Tongue (tissue), 2 donors: Measurements from ENCODE around the gene LIN7C. TPM values are rescaled to one million over a fixed set of nuclear protein-coding genes. Genes with fewer than 3 reads are reported as not detected.
A peak's percentile ranks its signal among the peaks of the same experiment; 100 is the strongest.

Experiments used
- DNase-seq: peaks from one replicate; pipeline ENCODE4 v3.0.0-alpha.2; 2015
- total RNA-seq: library from RNA; depleted of rRNA; stranded (reverse); fragments of >200 nt; gene quantifications from one replicate; pipeline ENCODE4 v1.2.3, GENCODE V29; 2014

LIN7C gene
- total RNA-seq, 1 donor from 2014 or later, result 57.3 TPM

- DNase-seq, result no peak
Observed at GRCh38 chr11:27507557-27508322, 1.2 kb upstream of the LIN7C start.

DNA sequence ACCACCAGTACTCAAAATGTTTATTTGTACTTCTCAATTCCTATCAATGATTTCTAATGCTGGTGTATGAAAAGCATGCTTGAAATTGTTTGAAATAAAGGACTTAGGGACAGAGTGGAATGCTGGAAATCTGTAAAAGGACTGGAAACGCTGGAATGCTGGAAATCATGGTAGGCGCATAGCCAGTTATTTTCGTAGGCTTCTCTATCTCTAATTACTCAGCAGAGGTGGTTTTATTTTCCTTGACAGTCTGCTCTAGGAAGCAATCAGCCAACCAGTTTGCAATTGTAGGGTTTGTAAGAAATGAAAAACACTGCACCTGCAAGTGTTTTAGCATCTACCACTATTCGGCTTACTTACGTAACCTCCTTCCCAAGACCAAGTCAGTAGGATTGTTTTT lies 788 bp downstream of the LIN7C start:
- no peak for DNase-seq

- no peak for DNase-seq
Observed at GRCh38 chr11:27504205-27504604, 2.4 kb downstream of the LIN7C start.

DNA sequence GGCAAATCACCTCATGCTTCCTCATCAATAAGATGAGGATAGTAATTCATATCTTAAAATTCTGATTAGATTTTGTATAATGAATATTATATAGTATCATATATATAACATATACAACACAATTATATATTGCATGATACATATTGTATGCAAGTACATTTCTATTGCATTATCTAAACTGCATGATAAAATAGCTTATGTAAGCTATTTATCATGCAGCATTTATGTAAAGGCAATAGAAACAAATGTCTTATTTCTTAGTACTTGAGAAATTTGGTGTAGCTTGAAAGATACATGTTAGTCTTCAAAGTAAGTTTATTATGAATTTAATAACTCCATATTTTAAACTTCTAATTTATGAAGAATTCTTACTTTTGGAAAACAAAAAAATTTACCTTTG lies 5.5 kb downstream of the LIN7C start:
- no peak for DNase-seq

- no peak for DNase-seq
Observed at GRCh38 chr11:27497911-27498310, 8.7 kb downstream of the LIN7C start.

DNA sequence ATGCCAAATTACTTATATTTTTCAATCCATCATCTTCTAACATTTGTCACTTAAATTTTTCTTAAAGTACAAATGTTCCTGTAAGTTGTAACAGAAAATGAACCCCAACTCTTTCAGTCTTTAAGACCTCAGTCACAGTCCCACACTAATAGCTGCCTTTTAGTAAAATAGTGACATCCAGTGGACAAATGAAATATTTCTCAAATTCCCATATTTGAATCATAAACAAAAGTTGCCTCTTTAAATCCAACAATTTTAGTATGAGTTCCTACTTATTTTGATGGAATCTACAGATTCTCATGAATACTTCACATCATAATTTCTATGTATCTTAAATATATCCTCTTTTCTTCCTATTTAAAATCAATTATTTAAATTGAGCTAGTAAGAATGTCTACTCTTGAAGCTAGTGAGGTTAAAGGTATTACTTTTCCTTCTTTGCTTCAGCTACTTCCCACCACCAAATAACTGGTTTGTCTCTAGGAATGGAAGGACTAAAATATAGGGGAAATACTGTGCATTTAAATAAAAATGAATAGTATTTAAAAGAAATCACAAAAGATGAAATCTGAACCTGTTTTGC lies 9.2 kb downstream of the LIN7C start:
- peak; percentile 53 for DNase-seq

- no peak for DNase-seq
Observed at GRCh38 chr11:27496461-27496860, 10.1 kb downstream of the LIN7C start.

DNA sequence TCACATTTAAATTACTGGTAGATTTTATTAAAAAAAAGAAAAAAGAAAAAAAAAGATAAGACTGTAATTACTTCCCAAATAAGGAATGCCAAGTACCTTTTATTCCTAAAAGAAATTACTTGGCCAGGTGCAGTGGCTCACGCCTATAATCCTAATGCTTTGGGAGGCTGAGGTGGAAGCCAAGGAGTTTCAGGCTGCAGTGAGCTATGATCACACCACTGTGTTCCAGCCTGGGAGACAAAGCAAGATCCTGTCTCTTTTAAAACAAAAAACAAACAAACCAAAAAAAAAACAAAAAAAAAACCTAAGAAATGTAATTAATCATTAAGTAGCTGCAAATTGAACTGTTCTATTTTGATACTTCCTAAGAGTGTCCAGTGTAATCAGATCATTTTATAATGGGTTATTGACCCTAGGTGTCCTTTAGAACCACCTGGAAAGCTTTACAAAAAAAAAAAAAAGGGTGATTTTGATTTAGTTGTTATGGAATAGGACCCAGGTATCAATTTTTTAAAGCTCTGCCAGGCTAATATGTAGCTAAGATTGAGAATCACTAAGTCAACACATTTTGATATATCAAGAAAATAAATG lies 10.8 kb downstream of the LIN7C start:
- DNase-seq, result no peak

DNA sequence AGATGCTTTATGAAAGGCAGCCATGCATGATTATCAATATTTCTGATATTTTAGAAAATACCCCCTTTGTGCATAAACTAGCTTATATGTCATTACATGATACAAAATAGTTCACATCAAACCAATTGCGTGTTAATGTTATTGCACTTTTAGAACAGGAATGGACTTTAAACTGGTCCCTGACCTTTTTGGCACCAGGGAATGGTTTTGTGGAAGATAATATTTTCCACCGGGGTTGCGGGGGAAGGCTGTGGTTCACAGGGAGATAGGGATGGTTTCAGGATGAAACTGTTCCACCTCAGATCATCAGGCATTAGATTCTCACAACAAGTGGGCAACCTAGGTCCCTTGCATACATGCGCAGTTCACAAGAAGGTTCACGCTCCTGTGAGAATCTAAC lies 17.5 kb downstream of the LIN7C start:
- DNase-seq, result no peak

DNA sequence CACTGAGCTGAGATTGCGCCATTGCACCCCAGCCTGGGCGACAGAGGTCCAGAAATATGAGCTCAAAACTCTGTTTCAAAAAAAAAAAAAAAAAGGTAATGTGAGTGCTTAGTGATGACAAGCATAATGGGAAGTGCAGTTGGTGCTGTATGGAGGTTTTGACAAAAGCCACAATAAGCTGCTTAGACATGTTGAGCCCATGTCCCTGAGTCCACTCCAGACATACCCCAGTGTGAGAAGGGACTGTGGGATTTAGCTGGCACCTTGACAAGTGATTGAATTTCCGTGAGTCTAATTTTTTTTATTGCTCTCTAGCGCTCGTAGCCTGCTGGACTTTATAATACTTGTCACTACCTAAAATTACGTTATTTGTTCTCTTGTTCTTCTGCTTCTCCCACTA lies 18.9 kb downstream of the LIN7C start:
- DNase-seq, result peak; percentile 47

GRCh38 chr11:27485930-27486773 lies 20.4 kb downstream of the LIN7C start:
- peak; percentile 92 for DNase-seq

DNA sequence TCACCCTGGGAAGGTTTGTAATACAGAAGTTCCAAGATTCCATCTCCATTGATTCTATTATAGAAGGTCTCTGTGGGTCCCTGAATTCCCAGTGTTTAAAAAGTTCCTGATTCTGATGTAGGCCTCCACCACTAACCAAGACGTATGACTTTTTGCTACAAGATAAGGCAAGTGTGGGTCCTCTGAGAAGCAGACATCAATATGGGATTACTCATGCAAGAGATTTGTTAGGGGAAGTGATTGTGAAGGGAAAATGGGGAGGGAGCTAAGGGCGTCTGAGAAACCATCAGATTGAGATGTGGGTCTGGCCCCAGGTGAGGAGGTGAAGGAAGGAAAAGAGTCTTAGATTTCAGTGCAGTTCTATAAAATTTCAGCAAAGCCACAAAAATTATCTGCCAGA lies 23.8 kb downstream of the LIN7C start:
- DNase-seq, result no peak

- DNase-seq, result no peak
Observed at GRCh38 chr11:27481992-27482391, 24.6 kb downstream of the LIN7C start.

DNA sequence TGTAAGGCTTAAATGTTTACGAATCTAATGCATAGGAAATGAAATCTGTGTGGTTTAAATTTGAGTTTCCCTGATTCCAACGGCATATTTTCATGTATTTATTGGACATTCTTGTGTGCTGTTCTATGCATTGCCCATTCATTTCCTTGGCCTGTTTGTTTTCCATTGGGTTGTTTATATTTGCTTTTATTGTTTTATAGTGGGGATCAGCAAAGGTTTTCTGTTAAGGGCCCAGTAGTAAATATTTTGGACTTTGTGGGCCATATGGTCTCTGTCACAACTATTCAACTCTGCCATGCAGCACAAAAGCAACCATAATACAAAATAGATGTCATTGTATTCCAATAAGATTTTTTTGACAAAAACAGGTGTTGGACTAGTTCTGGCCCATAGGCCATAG lies 28.7 kb downstream of the LIN7C start:
- DNase-seq, result no peak

DNA sequence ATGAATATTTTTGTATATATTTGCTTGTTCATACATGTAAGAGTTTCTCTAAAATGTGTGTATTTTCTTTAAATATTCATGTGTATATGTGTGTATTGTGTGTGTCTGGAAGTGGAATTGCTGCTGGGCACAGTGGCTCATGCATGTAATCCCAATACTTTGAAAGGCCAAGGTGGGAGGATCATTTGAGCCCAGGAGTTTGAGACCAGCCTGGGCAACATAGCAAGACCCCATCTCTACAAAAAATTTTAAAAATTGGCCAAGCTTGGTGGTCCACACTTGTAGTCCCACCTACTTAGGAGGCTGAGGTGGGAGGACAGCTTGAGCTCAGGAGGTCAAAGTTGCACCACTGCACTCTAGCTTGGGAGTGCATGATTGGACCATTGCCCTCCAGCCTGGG lies 29.3 kb downstream of the LIN7C start:
- no peak for DNase-seq

DNA sequence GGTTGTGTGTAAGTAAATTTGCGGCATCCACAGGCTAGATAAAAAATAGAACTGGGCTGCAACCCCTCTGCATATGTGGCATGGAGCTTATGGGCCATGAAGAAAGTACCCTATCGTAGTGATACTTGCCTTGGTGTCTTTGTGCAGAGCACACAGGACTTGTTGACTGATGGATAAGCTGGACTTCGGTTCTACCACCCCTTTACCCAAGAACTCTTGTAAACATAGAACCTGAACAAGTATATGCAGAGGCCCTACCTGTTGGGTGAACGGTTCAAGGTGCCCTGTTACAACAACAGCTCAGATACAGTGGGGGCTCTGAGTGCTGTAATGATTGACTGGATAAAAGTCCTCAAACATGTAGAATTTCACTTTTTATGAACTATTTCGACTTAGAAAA lies 30.9 kb downstream of the LIN7C start:
- no peak for DNase-seq

- DNase-seq, result no peak
Observed at GRCh38 chr11:27473017-27473406, 33.6 kb downstream of the LIN7C start.

- DNase-seq, result peak; percentile 98
Observed at GRCh38 chr11:27472398-27473016, 34.1 kb downstream of the LIN7C start, which contains the start of gene LGR4. LGR4 (minus strand) TSS chr11:27472790; CDS start chr11:27472302, 488 bp downstream.

- DNase-seq, result peak; percentile 68
Observed at GRCh38 chr11:27471589-27472397, 34.8 kb downstream of the LIN7C start.

DNA sequence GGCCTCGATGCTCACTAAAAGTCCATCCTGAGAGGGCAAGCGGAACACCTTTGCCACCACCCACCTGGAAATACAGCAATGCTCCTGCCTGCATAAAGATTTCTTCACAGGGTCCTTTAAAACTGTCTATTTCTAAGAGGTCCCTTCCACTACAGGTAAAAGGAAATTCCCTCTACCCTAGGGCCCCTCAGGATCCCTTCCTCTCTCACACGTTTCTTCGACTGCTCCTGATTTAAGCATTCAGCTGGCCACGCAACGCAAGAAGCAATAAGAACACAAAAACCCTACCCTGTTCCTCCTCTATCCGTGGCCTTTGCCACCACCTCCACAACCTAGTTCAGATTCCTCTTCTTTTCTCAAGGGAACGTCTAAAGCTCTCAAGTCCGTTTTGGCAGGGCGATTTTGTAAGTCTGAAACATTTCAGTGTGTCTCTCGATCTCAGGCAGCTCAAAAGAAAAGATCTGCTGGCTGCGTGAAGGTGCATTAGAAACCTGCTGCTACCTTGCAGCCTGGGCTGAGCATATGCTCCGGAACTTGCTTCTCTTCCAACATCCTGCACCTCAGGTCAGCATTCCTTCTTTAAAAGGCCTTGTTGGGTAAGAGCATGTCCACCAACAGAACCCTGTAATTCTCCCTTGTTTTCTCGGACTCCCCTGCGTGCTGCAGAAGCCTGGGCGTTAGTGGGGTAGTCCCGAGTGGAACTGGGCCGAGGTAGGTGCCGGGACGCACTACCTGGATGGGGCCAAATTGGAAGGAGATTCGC lies 35.6 kb downstream of the LIN7C start:
- peak; percentile 43 for DNase-seq

DNA sequence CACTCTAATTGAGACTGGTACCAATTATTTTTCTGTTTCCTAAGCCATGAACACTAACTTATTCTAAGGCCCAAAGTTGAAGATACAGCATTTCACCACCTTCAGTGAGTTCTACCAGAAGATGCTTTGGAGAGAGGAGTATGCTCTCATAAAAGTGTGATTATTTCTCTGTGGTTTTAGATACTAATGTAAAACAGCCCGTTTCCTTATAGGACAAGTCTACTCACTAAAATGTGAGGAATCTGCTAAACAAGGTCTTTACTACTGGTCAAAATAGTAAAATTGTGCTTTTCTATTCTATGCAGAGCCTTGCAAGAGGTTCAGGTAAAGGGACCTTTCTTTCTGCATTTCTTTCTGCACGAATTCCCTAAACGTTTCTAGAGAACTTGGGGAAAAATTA lies 36.4 kb downstream of the LIN7C start:
- no peak for DNase-seq
